GM12878 (cell line): ENCODE measurements around the gene PIGU. TPM values are rescaled to one million over a fixed set of nuclear protein-coding genes. Genes with fewer than 3 reads are reported as not detected.

Experiments used
- ATAC-seq: fragments of 200-7000 bp; cut with Tn5 transposase; 3 replicates; pipeline ENCODE4 v1.9.1; 2020; ENCODE audit warnings: mild to moderate bottlenecking, moderate library complexity
- BruUV-seq: library from RNA; stranded (reverse); fragments of 400-500 nt; replicated peaks from 2 replicates; lab custom pipeline; 2021; lab: Mats Ljungman, UMichigan
- CTCF ChIA-PET: fragments of 300-600 bp; sonication (Branson Sonifier 250); formaldehyde crosslinking; extraction: SDS; loops from one replicate; lab custom pipeline; 2021; ENCODE audit warnings: inconsistent platforms; lab: Yijun Ruan, JAX
- POLR2A ChIA-PET: fragments of 350-600 bp; formaldehyde crosslinking; extraction: SDS; loops from one replicate; lab custom pipeline; 2021; ENCODE audit warnings: inconsistent platforms; lab: Charles Lee
- RAD21 ChIA-PET: fragments of 300-600 bp; sonication (Branson Sonifier 250); formaldehyde crosslinking; loops from one replicate; lab custom pipeline; 2023; ENCODE audit warnings: antibody characterized with exemption; ENCODE audit not compliant: unreplicated experiment; lab: Charles Lee
- SMC1A ChIA-PET: fragments of 300-600 bp; sonication (Branson Sonifier 250); formaldehyde crosslinking; loops from one replicate; lab custom pipeline; 2023; ENCODE audit not compliant: unreplicated experiment, uncharacterized antibody; lab: Charles Lee
- DNase-seq: peaks from one replicate; pipeline ENCODE4 v3.0.0-alpha.2; 2011; ENCODE audit warnings: low read depth, low spot score
- FAIRE-seq: peaks from 3 replicates; lab custom pipeline; 2011; peaks lifted over from hg19 to GRCh38; lab: Jason Lieb, UNC
- H2AFZ ChIP-seq: 2 replicates; pipeline ENCODE4 v1.6.0; 2011; ENCODE audit warnings: low read depth, low read length, control low read depth; ENCODE audit not compliant: control insufficient read depth
- H3K27ac ChIP-seq: 2 replicates; pipeline ENCODE4 v1.5.1; 2011; ENCODE audit warnings: control low read depth; ENCODE audit not compliant: control insufficient read depth, insufficient read depth
- H3K27me3 ChIP-seq, 2 experiments: replicated peaks in 1 of 2; 2 replicates each; pipeline versions ENCODE4 v1.6.0 to v1.6.1; 2011; ENCODE audit warnings: low read length in 1 of 2; ENCODE audit not compliant: control insufficient read depth in 2 of 2, insufficient read depth in 2 of 2
- H3K36me3 ChIP-seq, 2 experiments: 2 replicates each; pipeline ENCODE4 v1.5.1; 2011; ENCODE audit warnings: low read length in 1 of 2; ENCODE audit not compliant: control insufficient read depth in 2 of 2, insufficient read depth in 2 of 2
- H3K4me1 ChIP-seq: 2 replicates; pipeline ENCODE4 v1.6.1; 2011; ENCODE audit warnings: mild to moderate bottlenecking, low read length, moderate library complexity, mixed read lengths; ENCODE audit not compliant: control insufficient read depth, insufficient read depth
- H3K4me2 ChIP-seq: 2 replicates; pipeline ENCODE4 v1.6.0; 2011; ENCODE audit warnings: control low read depth; ENCODE audit not compliant: control insufficient read depth, insufficient read depth
- H3K4me3 ChIP-seq: fragments of 200-600 bp; sonication (generic); 2 replicates; pipeline ENCODE4 v1.5.1; 2016
- H3K79me2 ChIP-seq: 2 replicates; pipeline ENCODE4 v1.6.0; 2011; ENCODE audit warnings: low read length; ENCODE audit not compliant: control insufficient read depth, insufficient read depth
- H3K9ac ChIP-seq: 2 replicates; pipeline ENCODE4 v1.8.0; 2011; ENCODE audit warnings: low read length, control low read depth, mixed read lengths; ENCODE audit not compliant: control insufficient read depth, insufficient read depth
- H3K9me3 ChIP-seq: replicated peaks from 3 replicates; pipeline ENCODE4 v1.5.1; 2011; ENCODE audit warnings: mild to moderate bottlenecking, low read length; ENCODE audit not compliant: control insufficient read depth, insufficient read depth
- H4K20me1 ChIP-seq: 2 replicates; pipeline ENCODE4 v1.6.0; 2011; ENCODE audit not compliant: control insufficient read depth, insufficient read depth
- BACH1 ChIP-seq: fragments of 450-650 bp; IDR thresholded peaks from 2 replicates; pipeline ENCODE4 v1.6.1; 2017; ENCODE audit warnings: mild to moderate bottlenecking, borderline replicate concordance
- BCLAF1 ChIP-seq: fragments of 450-650 bp; IDR thresholded peaks from 2 replicates; pipeline ENCODE4 v1.6.1; 2017; ENCODE audit warnings: antibody characterized with exemption, mild to moderate bottlenecking, moderate library complexity
- GATAD2B ChIP-seq: fragments of 450-650 bp; conservative IDR thresholded peaks from 2 replicates; pipeline ENCODE4 v1.6.1; 2017; ENCODE audit warnings: low read depth, mild to moderate bottlenecking, moderate library complexity
- IKZF1 ChIP-seq: fragments of 450-650 bp; conservative IDR thresholded peaks from 2 replicates; pipeline ENCODE4 v1.6.1; 2017; ENCODE audit warnings: antibody characterized with exemption, mild to moderate bottlenecking
- JUNB ChIP-seq: IDR thresholded peaks from 2 replicates; pipeline ENCODE4 v1.6.1; 2016; ENCODE audit warnings: antibody characterized with exemption, mild to moderate bottlenecking
- LARP7 ChIP-seq: fragments of 450-650 bp; IDR thresholded peaks from 2 replicates; pipeline ENCODE4 v1.6.1; 2017; ENCODE audit warnings: mild to moderate bottlenecking
- NBN ChIP-seq: fragments of 450-650 bp; IDR thresholded peaks from 2 replicates; pipeline ENCODE4 v1.6.1; 2016
- NKRF ChIP-seq: fragments of 450-650 bp; conservative IDR thresholded peaks from 2 replicates; pipeline ENCODE4 v1.6.1; 2017; ENCODE audit warnings: mild to moderate bottlenecking, moderate library complexity
- RB1 ChIP-seq: fragments of 450-650 bp; formaldehyde crosslinking; IDR thresholded peaks from 2 replicates; pipeline ENCODE4 v1.6.1; 2017; ENCODE audit warnings: mild to moderate bottlenecking, borderline replicate concordance
- RCOR1 ChIP-seq: conservative IDR thresholded peaks from 2 replicates; pipeline ENCODE4 v1.6.1; 2012; ENCODE audit warnings: low read depth, low read length, improper control_type of control experiment
- REST ChIP-seq: IDR thresholded peaks from 2 replicates; pipeline ENCODE4 v1.6.1; 2012; ENCODE audit warnings: mild to moderate bottlenecking, low read depth, low read length
- SIN3A ChIP-seq: IDR thresholded peaks from 2 replicates; pipeline ENCODE4 v1.6.1; 2012; ENCODE audit warnings: low read depth, low read length, improper control_type of control experiment
- SMAD5 ChIP-seq: IDR thresholded peaks from 2 replicates; pipeline ENCODE4 v1.6.1; 2016; ENCODE audit warnings: antibody characterized with exemption, low read depth
- SMARCA5 ChIP-seq: fragments of 450-650 bp; IDR thresholded peaks from 2 replicates; pipeline ENCODE4 v1.6.1; 2017; ENCODE audit warnings: mild to moderate bottlenecking
- ZSCAN29 ChIP-seq: fragments of 450-650 bp; IDR thresholded peaks from 2 replicates; pipeline ENCODE4 v1.6.1; 2017; ENCODE audit warnings: mild to moderate bottlenecking, moderate library complexity
- WGBS: methylation state at CpG from one replicate; pipeline ENCODE4 v1.1.6; 2016; ENCODE audit warnings: low lambda C conversion rate; ENCODE audit not compliant: insufficient replicate concordance, insufficient coverage; ENCODE audit errors: missing lambda C conversion rate; 5-methylcytosine and 5-hydroxymethylcytosine counted together
- in situ Hi-C: fragments of 300-500 bp; cut with MboI; formaldehyde crosslinking; loops from 9 replicates; pipeline ENCODE4 v1.14.3; 2018; ENCODE audit warnings: mixed read lengths
- intact Hi-C: fragments of 100-400 bp; cut with micrococcal nuclease; formaldehyde crosslinking; loops from one replicate; pipeline ENCODE4 v1.14.2; 2022; ENCODE audit not compliant: unreplicated experiment
- polyA plus RNA-seq, 11 experiments: library from polyadenylated mRNA; depleted of rRNA in 4 of 11; unstranded in 6 of 11; stranded (reverse) in 5 of 11; fragments of >200 nt; fragmentation: Nextera tagmentation in 4 of 11; fragmentation: Illumina TruSeq in 1 of 11; extraction: Ambion mirVana in 4 of 11; extraction: Trizol in 1 of 11; gene quantifications; 1 replicate in 1 of 11; 2 replicates in 10 of 11; pipeline versions ENCODE4 v1.2.1 to v1.2.3, GENCODE V29; 2011 to 2016; ENCODE audit warnings: inconsistent platforms in 2 of 11, missing spikeins in 2 of 11, low read depth in 1 of 11
- total RNA-seq, 4 experiments: library from RNA; depleted of rRNA in 3 of 4; stranded (reverse); fragments of >200 nt in 3 of 4; fragmentation: Illumina TruSeq in 1 of 4; extraction: Trizol in 1 of 4; gene quantifications; 2 replicates each; pipeline versions ENCODE4 v1.2.1 to v1.2.3, GENCODE V29; 2013 to 2021

PIGU gene
- total and polyA plus RNA-seq, 10 of the 15 experiments (the other 5 are each of a cell fraction or from before 2014, with no cell fraction given), result 4.1 to 88.2 (median 25.0) TPM

GRCh38 chr20:34709831-34710567, 33.1 kb upstream of the PIGU start:
- H2AFZ ChIP-seq, result peak overlapping the region; percentile 88
- no peaks in the 10 kb centered on the region for H3K27me3 ChIP-seq
- ChIA-PET CTCF (interaction anchor here (0.7 to 10.2 kb wide), 11 partner anchors 10 to 500 kb away, joined by 3 to 118 read pairs (median 8); partner anchors contain the start of gene DYNLRB1), RAD21 (interaction anchor here (2.5 to 7.0 kb wide), 3 partner anchors 10 to 194 kb away, joined by 9 to 112 read pairs (median 25); partner anchors contain the start of gene DYNLRB1), POLR2A (interaction anchor here (1.0 to 2.5 kb wide), 4 partner anchors 10 to 398 kb away, joined by 3 to 18 read pairs (median 9); no protein-coding TSS in a partner anchor), SMC1A (interaction anchor here (0.6 to 13.1 kb wide), 6 partner anchors 10 to 171 kb away, joined by 3 to 146 read pairs (median 14); no protein-coding TSS in a partner anchor)
- peak overlapping the region; percentile 86 for H3K27ac ChIP-seq
- peak; percentile 51 for ATAC-seq
- no TSS peak for BruUV-seq
- in situ Hi-C loops (no loop called here), intact Hi-C loops (loop anchor here (2.0 to 5.0 kb wide), 2 partner anchors 45 to 398 kb away; no protein-coding TSS in a partner anchor)
- peaks cover 23% of the 10 kb centered on the region for H3K4me1 ChIP-seq
- peak overlapping the region; percentile 74 for H3K9ac ChIP-seq
- WGBS, result 5% methylated on average over 59 of the region's 61 CpGs
- no peaks in the 10 kb centered on the region for H3K9me3 ChIP-seq
- H3K36me3 ChIP-seq, result no peaks in the 10 kb centered on the region; a peak in 2 of 4 replicates
- FAIRE-seq, result no peak
- peak overlapping the region; percentile 91 for H3K4me3 ChIP-seq
- H3K4me2 ChIP-seq, result peak overlapping the region; percentile 78
- H3K79me2 ChIP-seq, result peaks cover 4% of the 10 kb centered on the region
- H4K20me1 ChIP-seq, result no peaks in the 10 kb centered on the region
- no peak for DNase-seq
- TF ChIP-seq RCOR1 (no peak), REST (no peak), SMARCA5 (peak; percentile 83), NKRF (peak; percentile 87), RB1 (peak; percentile 71; the same call in 1 of the 2 replicates), NBN (peak; percentile 12; the same call in 1 of the 2 replicates), JUNB (no peak), BACH1 (peak; percentile 45; the same call in 1 of the 2 replicates), SIN3A (0 out of 2 replicates have a peak, but pooled peaks have one; percentile 0), GATAD2B (peak; percentile 62), BCLAF1 (0 out of 2 replicates have a peak, but pooled peaks have one; percentile 30), IKZF1 (peak; percentile 58), ZSCAN29 (peak; percentile 55; the same call in 1 of the 2 replicates), LARP7 (peak; percentile 95), SMAD5 (0 out of 2 replicates have a peak, but pooled peaks have one; percentile 21)
